H54 (cell line): ENCODE data around the gene EPB41L3.
"Not testable (repeated sequence)": the region's sequence is repeated elsewhere in the genome, so short reads cannot be mapped to it uniquely, and the experiment has no call there.

Experiments
- DNase-seq: peaks from one replicate; pipeline ENCODE4 v3.0.0; 2011; ENCODE audit warnings: low spot score, mixed read lengths; ENCODE audit not compliant: insufficient read length
- FAIRE-seq: peaks from 3 replicates; lab custom pipeline; 2011; peaks lifted over from hg19 to GRCh38; lab: Jason Lieb, UNC
- POLR2A ChIP-seq: IDR thresholded peaks from 2 replicates; pipeline ENCODE4 v1.6.1; 2011; ENCODE audit warnings: low read depth, mild to moderate bottlenecking, low read length

The EPB41L3 gene

GRCh38 chr18:5519448-5520298, 24.1 kb downstream of the EPB41L3 start:
- no peak for FAIRE-seq
- DNase-seq = no peak
- TF ChIP-seq POLR2A = no peak

GRCh38 chr18:5518899-5519371, 24.9 kb downstream of the EPB41L3 start:
- DNase-seq = no peak
- no peak for FAIRE-seq

GRCh38 chr18:5518179-5518770, 25.5 kb downstream of the EPB41L3 start:
- DNase-seq (no peak), FAIRE-seq (no peak)
- TF ChIP-seq POLR2A = no peak

More at GRCh38 chr18:5518899-5519371, 24.9 kb downstream of the EPB41L3 start:
- TF ChIP-seq POLR2A = no peak

GRCh38 chr18:5516841-5517240, 27.0 kb downstream of the EPB41L3 start:
- DNase-seq = no peak
- no peak for TF ChIP-seq POLR2A
- FAIRE-seq = no peak

- DNase-seq = no peak
- FAIRE-seq = no peak
- no peak for TF ChIP-seq POLR2A
Measured at GRCh38 chr18:5515011-5515784, 28.6 kb downstream of the EPB41L3 start.

GRCh38 chr18:5513947-5514346, 29.9 kb downstream of the EPB41L3 start:
- FAIRE-seq = no peak

GRCh38 chr18:5512176-5512575, 31.6 kb downstream of the EPB41L3 start:
- no peak for TF ChIP-seq POLR2A
- no peak for FAIRE-seq
- DNase-seq = no peak

More at GRCh38 chr18:5513947-5514346, 29.9 kb downstream of the EPB41L3 start:
- no peak for TF ChIP-seq POLR2A
- no peak for DNase-seq

GRCh38 chr18:5511541-5511940, 32.3 kb downstream of the EPB41L3 start:
- DNase-seq, FAIRE-seq: not testable (repeated sequence)

- TF ChIP-seq POLR2A = no peak
- FAIRE-seq (no peak), DNase-seq (no peak)
Measured at GRCh38 chr18:5510135-5510846, 33.5 kb downstream of the EPB41L3 start.

GRCh38 chr18:5508821-5509220, 35.0 kb downstream of the EPB41L3 start:
- TF ChIP-seq POLR2A = no peak
- FAIRE-seq = no peak
- no peak for DNase-seq

GRCh38 chr18:5507756-5508155, 36.0 kb downstream of the EPB41L3 start:
- DNase-seq (no peak), FAIRE-seq (no peak)
- no peak for TF ChIP-seq POLR2A

GRCh38 chr18:5506174-5506573, 37.6 kb downstream of the EPB41L3 start:
- FAIRE-seq (no peak), DNase-seq (no peak)
- no peak for TF ChIP-seq POLR2A

GRCh38 chr18:5503740-5504139, 40.1 kb downstream of the EPB41L3 start:
- DNase-seq (no peak), FAIRE-seq (no peak)
- no peak for TF ChIP-seq POLR2A
